IPS-NIHi7 (cell line): ENCODE data around the gene IGFN1.

Experiments used
- DNase-seq: peaks from one replicate; pipeline ENCODE4 v3.0.0; 2012; ENCODE audit warnings: mixed read lengths; ENCODE audit errors: extremely low spot score

IGFN1 gene

DNA sequence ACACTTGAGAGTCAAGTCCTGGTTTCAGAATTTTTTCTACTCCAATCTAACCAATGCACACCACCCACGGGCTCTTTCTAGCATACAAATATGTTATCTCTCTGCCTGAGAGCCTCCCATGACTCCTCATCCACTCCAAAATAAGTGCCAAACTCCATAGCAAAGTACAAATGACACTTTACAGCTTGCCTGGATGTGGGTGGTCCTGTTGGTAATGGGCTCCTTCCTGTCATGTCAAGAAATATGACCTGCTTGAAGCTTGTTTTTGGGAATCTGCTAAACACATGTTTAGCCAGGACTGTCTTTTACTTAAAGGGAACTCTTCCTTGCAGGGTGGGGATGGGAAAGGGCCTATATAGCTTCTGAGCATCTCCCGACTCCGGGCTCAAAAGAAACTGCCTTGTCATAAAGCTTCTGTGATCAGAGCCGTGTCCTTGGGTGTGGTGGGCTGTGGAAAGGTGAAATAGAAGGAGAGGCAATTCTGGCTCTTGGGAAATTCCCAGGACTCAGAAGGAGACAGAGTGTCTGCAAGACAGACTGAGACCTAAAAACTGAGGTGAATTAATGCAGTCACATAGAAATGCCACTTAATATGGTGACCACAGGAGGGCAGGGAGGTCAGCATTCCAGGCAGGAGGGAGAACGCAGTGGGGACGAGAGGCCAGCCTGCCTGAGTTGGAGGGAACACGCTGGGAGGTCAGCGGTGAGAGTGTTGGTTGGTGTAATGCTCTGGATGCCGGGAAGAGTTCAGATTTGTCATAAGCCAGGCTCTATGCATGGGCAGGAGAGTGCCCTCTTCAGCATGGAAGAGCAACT lies 6.1 kb upstream of the IGFN1 start:
- peak; percentile 81 for DNase-seq

DNA sequence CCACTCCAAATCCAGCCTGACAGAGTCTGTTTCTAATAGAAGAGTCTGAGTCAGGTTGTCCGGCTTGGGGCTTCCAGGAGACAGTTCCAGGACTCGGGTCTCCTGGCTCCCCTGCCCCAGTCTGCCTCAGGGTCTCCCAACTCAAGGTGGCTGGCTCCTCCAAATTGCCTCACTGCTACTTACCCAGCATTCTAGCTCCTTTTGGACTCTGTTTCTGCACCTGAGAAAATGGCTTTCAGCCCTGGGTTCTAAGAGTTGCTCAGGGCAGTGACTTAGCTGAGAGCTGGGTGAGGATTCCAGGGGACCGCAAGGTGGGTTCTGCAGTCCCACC lies 5.5 kb upstream of the IGFN1 start:
- DNase-seq: no peak

DNA sequence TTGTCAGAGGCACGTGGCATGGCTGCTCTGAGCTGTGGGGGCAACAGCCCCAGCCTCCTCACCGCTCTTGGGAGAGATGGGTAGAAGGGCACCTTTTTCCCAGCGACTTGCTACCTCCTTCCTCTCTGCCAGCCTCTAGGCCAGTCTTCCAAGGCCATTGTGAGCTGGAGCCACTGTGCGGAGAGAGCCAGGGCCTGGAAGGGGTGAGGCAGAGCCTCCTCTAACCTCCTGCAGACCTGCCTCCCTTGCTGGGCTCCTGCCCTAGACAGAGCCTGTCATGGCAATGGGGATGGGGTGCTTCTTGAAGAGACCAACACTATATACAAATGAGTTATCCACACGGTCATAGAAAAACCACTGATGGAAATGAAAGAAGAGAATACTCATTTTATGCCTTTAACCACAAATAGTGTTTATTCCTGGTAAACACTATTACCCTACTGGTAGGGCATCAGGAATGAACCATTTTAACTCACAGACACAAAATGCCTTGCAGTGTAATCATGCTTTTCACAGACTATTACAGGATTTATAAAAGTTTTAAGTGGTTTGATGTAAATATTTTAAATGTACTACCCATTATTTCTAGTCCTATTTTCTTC lies 5.0 kb upstream of the IGFN1 start:
- no peak for DNase-seq

DNA sequence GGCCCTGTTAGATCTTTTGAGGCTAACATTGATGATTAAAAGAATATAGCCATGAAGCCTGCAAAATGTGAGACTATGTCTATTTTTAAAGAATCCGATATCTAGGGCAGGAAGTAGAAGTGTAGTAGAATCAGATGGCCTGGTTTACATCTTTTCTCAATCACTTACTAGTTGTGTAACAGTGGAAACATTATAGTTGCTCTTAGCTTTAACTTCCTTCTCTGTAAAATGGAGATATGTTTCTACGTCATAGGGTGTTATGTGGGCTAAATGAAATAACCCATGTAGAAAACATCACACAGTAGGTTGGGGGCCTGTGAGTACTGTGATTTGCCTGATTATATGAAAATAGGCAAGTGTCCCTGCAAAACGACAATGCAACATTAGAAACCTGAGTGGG lies 4.4 kb upstream of the IGFN1 start:
- DNase-seq: no peak

DNA sequence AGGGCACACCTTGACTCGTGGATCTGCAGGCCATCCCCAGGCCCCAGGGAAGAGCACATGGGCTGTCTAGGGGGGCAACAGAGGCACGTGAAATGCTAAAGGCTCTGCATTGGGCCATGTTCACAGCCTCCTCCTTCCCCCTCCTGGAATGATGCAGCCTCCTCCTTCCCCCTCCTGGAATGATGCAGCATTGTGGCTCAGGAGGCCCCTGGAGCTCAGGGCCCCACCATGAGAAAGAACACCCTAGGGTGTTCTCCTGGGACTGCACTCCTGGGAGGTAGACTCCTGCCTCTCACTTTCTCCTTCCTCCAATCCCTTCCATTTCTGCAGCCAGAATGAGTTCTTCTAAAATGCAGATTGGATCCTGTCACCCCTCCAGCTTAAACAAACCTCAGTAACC lies 1.5 kb upstream of the IGFN1 start:
- no peak for DNase-seq

DNA sequence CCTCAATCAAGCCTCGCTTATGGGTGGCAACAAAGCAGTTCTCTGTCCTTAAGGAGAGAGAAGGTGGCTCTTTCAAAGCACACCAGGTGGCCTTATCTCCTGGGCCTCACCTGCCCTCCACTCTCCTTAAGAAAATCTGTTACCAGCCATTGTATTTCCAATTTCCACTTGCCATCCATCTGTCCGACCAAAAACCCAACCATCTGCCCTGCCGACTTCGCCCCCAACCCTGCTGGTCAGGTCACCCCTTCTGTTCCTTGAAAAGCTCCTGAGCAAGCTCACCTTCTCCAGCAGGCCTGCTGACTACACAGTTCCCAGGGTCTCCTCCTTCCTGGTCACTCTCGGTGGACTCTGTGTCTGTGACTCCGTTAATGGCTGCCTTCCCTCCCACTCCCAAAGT lies 619 bp upstream of the IGFN1 start:
- no peak for DNase-seq

DNA sequence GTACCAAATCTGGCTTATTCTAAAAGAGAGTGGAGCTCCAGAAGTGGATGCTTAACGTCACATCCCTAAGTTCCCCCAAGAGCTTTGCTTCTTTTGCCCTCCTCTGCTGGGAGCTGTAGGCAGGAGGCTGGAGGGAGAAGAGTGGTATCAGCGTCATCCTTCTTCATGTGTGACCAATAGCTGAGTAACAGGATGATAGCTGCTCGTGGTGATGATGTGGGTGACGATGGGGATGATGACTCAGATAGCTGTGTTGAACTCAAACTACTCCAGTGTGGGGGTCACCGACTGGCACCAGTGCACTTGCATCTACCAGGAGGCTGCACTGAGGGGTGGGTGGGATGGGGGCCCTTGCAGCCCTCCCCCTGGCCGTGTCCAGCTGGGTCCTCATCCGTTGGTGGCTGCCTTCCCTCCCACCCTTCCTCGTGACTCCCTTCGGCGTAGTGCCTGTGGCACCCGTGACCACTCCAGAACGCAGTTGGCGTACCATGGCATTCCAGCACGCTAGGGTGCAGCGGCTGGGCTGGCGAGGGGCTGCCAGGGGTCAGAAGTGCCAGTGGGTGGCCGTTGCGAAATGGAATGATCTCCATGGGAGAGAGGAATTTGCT lies 1.1 kb downstream of the IGFN1 start:
- DNase-seq: no peak

DNA sequence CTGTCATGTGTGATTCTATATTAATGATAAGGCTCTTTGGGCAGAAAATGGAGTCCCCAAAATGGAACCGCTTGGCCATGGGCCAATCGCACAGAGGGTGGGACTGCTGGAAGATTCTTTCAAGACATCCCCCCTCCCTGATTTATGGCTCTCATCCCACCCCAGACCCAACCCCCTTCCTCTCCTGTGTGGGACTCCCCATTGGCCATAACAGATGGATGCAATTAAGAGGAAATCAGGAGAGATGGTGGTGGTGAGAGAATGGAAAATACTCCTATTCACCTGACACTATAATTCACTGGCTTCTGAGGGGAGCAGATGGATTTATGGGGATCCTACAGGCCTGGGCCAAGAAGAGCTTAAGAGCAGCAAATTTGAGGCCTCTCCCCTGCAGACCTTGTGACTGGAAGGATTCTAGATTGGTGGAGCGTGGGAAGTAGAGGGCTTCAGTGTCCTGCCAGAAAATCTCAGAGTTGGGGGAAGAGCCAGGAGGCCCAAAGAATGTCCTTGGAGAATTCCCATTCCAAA lies 1.7 kb downstream of the IGFN1 start:
- DNase-seq: no peak

DNA sequence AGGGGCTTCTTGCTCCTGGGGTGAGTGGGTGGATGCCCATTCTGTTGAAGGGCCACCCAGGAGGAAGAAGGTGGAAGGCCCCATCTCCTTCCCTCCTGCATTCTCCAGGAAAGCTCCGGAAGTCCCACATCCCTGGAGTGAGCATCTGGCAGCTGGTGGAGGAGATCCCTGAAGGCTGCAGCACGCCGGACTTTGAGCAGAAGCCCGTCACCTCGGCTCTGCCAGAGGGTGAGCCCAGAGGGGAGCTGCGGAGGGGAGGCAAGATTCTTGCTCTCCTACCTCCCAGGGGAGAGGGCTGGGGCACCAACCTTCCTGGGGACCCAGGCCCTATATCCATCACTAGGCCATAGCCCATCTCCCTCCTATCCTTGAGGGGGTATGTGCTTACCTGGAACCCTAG lies 3.4 kb downstream of the IGFN1 start:
- DNase-seq: no peak

DNA sequence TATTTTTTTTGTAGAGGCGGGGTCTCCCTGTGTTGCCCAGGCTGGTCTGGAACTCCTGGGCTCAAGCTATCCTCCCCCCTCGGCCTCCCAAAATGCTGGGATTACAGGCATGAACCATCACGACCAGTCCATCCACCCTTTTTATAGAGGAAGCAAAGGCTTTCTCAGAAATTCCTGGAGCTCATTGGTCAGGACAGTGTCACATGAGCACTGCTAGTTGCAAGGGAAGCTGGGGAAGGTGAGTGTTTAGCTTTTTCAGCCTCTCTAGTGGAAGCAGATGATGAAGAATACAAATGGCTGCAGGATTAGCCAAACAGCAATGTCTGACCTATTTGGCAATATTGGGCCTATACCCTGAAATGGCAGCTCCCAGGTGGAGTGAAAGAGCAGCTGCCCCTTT lies 8.0 kb downstream of the IGFN1 start:
- no peak for DNase-seq

DNA sequence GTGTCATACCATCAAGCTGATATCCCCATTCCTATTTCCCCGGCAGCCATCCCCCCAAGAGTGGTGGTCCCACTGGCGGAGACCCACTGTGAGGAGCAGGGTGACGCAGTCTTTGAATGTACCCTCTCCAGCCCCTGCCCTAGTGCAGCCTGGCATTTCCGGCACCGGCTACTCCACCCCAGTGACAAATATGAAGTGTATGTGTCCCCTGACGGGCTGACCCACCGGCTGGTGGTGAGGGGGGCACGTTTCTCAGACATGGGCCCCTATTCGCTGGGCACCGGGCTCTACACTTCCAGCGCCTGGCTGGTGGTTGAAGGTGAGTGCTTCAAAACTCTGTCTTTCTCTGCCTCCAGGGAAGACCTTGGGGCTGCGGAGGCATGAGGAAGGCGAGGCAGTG lies 14.4 kb downstream of the IGFN1 start:
- no peak for DNase-seq

DNA sequence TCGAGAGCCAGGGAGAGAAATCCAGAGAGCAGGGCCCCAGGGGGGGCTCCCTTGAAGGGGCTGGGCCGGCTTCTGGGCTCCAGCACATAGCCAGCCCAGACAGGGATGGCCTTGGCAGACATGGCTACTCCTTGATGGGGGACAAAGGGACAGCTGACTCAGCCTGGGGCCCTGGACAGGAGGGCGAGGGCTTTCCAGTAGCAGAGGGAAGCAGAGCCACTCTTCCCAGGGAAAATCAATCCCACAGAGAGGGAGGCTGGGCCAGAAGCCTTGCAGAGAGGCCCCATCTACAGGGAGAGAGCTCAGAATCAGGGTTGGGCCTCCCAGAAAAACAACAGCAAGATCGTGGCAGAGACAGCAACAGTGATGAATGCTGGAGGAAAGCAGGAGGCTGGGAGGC lies 15.6 kb downstream of the IGFN1 start:
- DNase-seq: no peak

DNA sequence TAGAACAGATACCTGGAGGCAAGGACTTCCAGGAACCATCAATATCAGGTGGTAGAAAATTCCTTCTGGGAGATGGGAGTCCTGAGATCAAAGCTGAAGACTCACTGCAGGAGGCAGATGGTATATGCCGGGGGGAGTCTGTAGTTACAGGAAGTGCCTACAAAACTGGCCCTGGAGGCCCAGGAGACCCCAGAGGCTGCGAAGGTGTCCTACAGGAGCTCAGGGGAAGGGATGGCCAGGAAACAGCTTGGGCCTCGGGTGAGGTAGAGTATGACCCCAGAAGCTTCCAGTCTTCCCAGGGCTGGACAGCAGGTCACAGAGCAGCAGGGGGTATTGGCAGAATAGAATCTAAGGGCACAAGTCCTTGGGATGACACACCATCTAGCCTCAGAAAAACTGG lies 16.4 kb downstream of the IGFN1 start:
- no peak for DNase-seq

DNA sequence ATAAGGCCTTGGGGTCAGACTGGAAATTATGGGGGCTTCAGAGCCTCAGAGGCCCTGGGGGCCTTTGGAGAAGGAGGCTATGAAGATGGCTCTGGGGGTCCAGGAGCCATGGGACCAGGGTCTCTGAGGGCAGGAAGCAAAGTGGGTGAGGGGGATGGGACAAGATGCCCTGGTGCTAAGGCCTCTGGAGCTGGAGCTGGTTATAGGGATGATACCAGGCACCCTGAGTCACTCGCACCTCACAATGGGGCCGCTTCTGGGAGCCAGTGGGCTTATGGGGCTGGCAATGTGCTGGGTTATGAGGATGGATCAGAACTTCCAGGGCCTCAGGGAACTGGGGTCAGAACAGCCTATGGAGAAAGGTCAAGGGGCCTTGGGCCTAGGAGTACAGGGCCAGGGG lies 17.6 kb downstream of the IGFN1 start:
- DNase-seq: no peak

DNA sequence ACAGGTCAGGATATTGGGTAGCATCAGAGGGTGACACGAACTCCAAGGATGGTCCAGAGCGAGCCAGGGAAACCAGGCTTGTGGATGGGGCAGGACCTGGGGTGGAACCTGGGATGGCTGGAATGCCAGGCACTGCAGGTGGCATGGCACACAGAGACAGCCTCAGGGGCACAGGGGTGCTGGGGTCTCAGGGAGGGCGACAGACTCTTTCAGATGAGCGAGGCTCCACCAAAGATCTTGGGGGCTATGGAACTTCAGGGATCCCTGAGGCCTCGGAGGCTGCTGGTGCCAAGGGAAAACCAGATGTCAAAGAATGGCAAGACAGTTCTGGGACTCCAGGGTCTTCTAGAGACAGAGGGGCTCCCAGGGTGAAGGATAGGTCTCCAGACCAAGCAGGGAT lies 21.4 kb downstream of the IGFN1 start:
- no peak for DNase-seq

DNA sequence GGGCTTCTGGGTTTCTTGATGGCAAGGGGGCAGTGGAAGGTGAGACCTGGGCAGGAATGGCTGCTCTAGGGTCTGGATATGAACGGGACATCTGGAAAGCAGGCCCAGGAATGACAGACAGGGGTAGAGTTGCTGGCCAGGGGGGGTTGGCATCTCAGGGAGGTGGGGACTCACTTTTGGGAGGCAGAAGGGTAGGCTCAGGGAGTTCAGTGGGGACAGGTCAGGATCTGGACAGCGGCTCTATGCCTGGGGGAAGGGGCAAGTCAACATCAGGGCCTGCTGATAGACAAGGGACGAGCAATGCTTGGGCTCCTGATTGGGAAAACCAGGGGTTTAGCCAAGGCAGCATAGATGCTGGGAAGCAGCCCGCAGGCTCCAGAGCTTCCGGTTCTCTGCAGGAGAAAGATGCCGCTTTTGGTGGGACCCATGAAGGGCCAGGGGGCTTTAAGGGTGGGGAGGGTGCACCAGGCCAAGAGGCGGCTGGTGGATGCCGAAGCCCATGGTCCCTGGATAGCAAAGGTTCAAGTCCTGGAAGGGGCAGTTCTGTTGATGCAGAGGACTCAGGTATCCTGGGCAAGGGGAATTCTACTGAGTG lies 21.9 kb downstream of the IGFN1 start:
- no peak for DNase-seq

DNA sequence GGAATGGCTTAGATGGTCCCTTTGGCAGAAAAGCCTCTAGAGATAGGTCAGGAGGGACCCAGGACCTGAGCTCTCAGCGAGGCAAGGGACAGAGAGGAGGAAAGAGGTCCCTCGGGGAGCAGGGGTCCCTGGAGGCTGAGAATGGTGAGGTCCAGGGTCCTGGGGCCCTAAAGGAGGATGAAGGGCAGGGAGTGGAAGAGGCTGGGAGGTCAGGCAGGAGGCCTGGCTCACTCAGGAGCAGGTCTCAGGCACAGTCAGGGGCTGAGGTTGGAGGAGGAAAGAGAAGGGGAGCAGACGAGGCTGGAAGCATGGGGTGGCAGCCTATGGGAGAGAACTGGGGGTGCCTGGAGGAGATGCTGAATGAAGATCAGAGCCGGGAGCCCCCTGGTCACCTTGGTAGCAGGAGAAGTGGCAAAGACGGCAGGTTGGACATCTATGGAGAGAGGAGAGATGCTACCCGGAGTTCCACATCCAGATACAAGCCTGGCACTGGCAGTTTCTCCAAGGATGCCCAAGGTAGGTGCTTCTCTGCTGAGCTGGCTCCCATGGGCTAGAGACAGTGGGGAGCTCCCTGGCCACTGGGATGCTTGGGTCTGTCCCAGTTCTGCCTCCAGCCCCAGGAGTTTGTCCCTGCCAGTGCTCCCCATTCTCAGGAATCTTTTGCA lies 22.6 kb downstream of the IGFN1 start:
- DNase-seq: no peak

DNA sequence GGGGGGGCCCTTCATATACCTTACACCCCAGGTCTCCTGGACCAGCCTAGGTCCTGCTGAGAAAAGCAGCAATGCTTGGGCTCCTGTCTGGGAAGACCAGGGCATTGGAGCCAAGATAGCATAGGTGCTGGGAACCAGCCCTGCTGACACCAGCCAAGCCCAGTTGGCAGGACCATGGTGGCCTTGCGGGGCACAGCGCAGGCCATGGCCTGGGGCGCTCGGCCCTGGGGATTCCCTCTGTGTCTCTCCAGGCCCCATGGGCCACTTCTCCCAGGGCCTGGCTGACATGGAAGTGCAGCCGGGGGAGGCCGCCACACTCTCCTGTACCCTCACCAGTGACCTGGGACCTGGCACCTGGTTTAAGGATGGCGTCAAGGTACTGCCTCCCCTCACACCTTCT lies 23.3 kb downstream of the IGFN1 start:
- DNase-seq: no peak

DNA sequence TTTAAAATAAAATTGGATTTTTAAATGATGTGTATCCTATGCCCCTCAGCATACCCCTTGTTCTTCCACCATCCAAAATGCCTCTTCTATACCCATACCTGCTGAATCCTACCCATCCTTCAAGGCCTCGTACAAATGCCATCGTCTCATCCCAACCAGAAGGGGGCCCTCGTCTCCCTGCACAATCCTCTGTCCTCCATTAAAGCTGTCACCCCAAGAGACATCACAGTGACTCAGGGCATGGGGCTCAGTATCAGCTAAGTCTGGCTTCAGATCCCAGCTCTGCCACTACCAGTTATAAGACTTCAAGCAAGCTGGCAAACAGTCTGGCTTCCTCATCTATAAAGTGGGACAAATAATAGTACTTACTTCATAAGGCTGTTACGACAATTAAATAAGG lies 23.8 kb downstream of the IGFN1 start:
- peak; percentile 76 for DNase-seq

DNA sequence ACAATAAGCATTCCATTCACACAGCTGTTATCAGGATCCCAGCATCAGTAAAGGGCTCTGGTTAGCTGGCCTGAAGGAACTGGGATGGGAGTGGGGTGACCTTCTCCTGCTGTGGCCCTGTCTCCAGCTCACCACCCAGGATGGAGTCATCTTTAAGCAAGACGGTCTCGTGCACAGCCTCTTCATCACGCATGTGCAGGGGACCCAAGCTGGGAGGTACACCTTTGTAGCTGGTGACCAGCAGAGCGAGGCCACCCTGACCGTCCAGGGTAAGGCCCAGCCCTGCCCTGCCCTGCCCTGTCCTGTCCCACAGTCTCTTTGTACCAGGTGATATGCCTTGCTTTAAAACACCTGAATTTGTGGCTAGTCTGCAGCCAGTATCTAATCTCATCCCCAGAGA lies 24.3 kb downstream of the IGFN1 start:
- DNase-seq: no peak

DNA sequence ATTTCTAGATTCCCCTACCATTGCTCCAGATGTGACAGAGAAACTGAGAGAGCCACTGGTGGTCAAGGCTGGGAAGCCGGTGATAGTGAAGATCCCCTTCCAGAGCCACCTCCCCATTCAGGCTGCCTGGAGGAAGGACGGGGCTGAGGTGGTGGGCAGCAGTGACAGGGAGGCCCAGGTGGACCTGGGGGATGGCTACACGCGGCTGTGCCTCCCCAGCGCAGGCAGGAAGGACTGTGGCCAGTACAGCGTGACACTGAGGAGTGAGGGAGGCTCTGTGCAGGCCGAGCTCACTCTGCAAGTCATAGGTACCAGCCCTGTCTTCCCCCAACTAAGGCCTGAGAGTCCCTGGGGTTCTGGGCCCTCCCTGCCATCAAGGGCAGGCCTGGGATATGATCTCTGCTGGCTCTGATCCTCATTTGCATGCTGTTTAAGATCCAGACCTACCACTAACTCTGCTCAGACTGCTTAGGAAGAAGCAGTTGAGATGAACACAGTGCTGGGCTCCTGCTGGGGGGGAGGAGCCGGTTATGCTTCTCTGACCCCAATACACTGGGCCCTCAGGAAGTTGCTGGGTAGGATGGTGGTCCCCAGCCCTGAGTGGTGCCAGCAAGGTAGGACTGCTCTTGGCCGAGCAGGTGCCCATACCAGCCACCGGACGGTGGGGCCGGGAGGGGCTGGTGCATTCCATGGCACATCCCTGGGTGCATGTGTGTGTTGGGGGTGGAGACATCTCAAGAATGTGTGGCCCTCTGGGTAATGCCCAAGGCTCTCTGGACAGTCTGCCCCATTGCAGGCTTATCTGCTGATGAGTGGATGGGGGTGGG lies 25.1 kb downstream of the IGFN1 start:
- no peak for DNase-seq
